ENCODE measurements around the gene MBD5.

GRCh38 chr2:148501545-148501944 lies 480.7 kb downstream of the MBD5 start:
- TF ChIP-seq CTCF (IDR thresholded peaks at IDR 0.05) (no peak), POLR2A (IDR thresholded peaks at IDR 0.05) (no peak)

Measured in Peyer's patch (tissue), 4 donors.